H1 (cell line): ENCODE results near the gene DENND6B. TPM values are rescaled to one million over a fixed set of nuclear protein-coding genes. Genes with fewer than 3 reads are reported as not detected.

Experiments used
- polyA plus RNA-seq, 7 experiments: library from polyadenylated mRNA; depleted of rRNA in 3 of 7; stranded (reverse) in 5 of 7; unstranded in 2 of 7; fragments of >200 nt in 5 of 7; fragments of 200-250 nt in 2 of 7; gene quantifications; 1 replicate in 5 of 7; 2 replicates in 1 of 7; 4 replicates in 1 of 7; pipeline versions ENCODE4 v1.2.1 to v1.2.3, GENCODE V29; 2011 to 2013; ENCODE audit warnings: missing spikeins in 2 of 7, mixed read lengths in 2 of 7
- total RNA-seq: library from RNA; stranded (reverse); fragmentation: NEBNext Ultra II Directional; extraction: Animal tissue kit (Norgen Biotek cat#: 25700); gene quantifications from 2 replicates; pipeline ENCODE4 v1.2.1, GENCODE V29; 2021
- TF ChIP-seq, protein P1 (sequence below), 3 experiments: IDR thresholded peaks; 1 replicate in 2 of 3; 2 replicates in 1 of 3; pipeline versions ENCODE4 v1.5.1 to v1.6.1; 2011; ENCODE audit warnings: low read length in 3 of 3, mild to moderate bottlenecking in 3 of 3, inconsistent platforms in 2 of 3, low read depth in 1 of 3, moderate library complexity in 1 of 3; ENCODE audit not compliant: insufficient read depth in 1 of 3; ENCODE audit errors: control extremely low read depth in 1 of 3
- TF ChIP-seq, protein P2 (sequence below): IDR thresholded peaks from 2 replicates; pipeline ENCODE4 v1.6.1; 2012; ENCODE audit warnings: inconsistent platforms

The DENND6B gene
- total and polyA plus RNA-seq, 2 of the 8 experiments (the other 6 are each of a cell fraction or from before 2014, with no cell fraction given): 1.1 to 1.9 TPM

DNA sequence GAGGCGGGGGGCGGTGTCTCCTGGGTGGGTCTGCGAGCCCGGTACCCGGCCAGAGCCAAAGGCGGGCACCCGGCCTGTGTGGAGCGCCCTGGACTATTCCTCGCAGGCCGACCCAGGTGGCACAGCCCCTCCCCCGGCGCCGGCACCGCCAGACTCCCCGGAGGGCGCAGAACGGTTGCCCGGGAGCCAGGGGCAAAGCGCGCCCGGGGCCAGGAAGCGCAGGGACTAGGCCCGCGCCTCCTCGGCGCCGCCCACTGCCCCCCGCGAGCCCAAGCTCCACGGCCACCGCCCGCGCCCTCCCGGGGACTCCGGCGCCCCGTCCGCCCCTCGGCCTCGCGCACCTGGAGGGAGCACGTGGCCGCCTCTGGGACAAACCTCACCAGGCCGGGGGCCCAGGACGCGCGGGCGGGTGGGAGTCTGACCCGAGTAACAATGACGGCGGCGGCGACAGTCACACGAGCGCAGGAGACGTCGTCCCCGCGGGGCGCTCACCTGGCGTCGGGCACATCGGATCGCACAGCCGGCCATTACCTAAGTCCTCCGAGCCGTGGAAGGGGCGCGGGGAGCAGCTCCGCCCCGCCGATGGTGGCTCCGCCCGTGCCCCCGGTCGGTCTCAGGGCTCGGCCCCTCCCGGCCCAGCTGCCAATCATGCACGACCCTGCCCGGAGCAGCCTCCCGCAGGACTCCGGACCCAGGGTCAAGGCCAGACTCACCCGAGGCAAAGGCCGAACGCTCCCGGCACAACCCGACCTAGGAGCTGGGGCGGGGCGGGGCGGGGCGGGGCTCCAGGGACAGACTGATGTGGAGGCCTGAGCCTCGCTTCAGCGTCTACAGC, 26.8 kb downstream of the DENND6B start (continued):
- TF ChIP-seq, protein P1, sequence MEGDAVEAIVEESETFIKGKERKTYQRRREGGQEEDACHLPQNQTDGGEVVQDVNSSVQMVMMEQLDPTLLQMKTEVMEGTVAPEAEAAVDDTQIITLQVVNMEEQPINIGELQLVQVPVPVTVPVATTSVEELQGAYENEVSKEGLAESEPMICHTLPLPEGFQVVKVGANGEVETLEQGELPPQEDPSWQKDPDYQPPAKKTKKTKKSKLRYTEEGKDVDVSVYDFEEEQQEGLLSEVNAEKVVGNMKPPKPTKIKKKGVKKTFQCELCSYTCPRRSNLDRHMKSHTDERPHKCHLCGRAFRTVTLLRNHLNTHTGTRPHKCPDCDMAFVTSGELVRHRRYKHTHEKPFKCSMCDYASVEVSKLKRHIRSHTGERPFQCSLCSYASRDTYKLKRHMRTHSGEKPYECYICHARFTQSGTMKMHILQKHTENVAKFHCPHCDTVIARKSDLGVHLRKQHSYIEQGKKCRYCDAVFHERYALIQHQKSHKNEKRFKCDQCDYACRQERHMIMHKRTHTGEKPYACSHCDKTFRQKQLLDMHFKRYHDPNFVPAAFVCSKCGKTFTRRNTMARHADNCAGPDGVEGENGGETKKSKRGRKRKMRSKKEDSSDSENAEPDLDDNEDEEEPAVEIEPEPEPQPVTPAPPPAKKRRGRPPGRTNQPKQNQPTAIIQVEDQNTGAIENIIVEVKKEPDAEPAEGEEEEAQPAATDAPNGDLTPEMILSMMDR (IDR thresholded peaks at IDR 0.05; ENCODE audit: control extremely low read depth in 1 of 3, insufficient read depth in 1 of 3, low read depth in 1 of 3, low read length in 3 of 3): no peak
- TF ChIP-seq, protein P2, sequence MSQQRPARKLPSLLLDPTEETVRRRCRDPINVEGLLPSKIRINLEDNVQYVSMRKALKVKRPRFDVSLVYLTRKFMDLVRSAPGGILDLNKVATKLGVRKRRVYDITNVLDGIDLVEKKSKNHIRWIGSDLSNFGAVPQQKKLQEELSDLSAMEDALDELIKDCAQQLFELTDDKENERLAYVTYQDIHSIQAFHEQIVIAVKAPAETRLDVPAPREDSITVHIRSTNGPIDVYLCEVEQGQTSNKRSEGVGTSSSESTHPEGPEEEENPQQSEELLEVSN: peak; percentile 76
- TF ChIP-seq, all 59 proteins: peak for 6
